NCI-H146 treated with DMSO at 0.1 percent for 48 hours (cell line): ENCODE measurements around the gene CCL23.
"Not testable (repeated sequence)": the region's sequence is repeated elsewhere in the genome, so short reads cannot be mapped to it uniquely, and the experiment has no call there.

Source experiments
- DNase-seq: peaks from one replicate; lab custom pipeline; 2025; ENCODE audit not compliant: unreplicated experiment; lab: John Stamatoyannopoulos, UW

The CCL23 gene

DNA sequence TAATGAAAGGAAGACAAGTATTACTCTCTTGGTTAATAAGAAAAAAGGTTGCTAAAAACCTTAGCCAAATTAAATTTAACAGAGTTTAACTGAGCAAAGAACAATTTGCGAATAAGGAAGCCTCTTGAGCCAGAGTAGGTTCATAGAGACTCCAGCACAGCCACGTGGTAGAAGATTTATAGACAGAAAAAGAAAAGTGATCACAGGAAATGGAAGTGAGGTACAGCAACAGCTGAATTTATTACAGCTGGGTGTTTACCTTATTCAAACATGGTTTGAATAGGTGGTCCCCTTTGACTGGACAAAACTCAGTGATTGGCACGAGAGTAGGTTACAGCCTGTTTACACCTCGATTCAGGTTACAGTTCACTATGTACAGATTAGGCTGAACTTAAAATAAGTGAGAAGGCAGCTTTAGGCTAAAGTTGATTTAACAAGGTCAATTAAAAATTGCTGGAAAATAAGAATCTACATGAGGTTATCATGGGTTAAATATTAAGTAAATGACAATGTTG is 13.1 kb downstream of the CCL23 start:
- DNase-seq: no peak

DNA sequence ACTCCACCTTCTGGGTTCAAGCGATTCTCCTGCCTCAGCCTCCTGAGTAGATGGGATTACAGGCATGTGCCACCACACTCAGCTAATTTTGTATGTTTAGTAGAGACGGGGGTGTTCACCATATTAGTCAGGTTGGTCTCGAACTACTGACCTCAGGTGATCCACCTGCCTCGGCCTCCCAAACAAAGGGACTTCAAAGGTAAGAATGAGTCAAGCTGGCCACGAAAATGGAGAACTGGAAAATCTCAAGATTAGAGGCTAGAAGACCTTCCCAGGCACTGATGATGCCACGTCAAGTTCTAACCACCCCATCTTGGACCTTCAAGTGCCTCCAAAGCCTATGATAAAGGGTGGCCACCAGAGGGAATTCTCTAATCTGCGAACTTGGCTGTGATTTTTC is 15.1 kb downstream of the CCL23 start:
- no peak for DNase-seq

DNA sequence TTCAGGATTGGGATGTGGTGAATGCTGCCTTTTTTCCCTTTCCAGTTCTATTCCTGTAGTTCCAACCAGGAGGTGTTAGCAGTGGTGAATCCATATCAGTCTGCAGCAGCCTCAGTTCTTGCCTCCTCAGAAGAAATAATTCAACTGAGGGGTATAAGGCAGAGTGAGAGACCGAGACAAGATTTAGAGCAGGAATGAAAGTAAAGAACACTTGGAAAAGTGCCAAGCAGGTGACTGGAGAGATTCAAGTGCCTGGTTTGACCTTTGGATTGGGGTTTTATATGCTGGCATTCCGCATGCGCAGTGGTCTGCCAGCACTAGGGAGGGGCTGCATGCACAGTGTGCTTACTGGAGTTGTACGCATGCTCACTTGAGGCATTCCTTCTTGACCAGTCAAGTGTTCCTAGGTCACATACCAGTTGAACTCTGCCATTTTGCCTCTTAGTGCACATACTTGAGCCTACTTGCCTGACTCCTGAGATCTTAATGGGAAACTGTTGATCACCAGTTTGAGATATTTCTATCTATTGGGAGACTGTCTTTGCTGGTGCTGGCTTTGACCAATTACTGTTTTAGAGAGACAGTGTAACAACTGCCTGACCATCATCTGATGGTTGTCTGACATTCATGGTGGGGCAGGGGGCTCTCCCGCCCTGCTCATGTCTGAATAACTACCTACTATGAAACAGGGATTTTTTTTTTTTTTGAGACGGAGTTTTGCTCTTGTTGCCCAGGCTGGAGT is 15.7 kb downstream of the CCL23 start:
- no peak for DNase-seq

DNA sequence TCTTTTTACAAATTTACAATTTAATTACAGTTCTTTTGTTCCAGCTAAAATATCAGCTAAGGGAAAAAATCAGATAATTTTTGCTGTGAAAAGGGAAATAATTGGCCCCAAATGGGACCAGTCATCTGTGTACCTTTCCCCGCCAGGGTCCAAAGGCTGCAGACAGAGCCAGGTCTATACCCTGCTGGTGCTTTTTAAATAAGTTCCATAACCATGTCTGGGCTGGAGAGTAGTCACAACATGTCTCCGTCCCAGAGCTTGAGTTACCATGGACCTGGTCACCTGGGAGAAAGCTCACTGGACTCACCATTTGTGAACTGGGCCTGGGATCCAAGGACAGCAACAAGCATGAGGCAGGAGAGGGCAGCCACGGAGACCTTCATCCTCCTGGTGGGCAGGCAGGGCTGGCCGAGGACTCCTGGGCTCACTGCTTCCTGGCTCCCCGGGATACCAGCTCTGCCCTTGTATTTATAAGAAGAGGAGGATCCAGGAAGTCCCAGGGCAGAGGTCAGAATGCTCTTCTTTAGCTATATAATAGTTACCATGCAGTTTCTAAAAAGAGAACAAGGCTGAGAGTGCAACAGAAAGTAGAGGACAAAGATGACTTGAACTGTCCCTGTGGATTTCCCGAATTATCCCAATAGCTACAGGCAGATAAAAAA is 16.5 kb downstream of the CCL23 start, which contains the start of gene CCL15:
CCL15 (minus strand) TSS at position 444 of the 662 bp plus-strand sequence; CDS start at position 383, 61 bp downstream.
- DNase-seq: no peak

DNA sequence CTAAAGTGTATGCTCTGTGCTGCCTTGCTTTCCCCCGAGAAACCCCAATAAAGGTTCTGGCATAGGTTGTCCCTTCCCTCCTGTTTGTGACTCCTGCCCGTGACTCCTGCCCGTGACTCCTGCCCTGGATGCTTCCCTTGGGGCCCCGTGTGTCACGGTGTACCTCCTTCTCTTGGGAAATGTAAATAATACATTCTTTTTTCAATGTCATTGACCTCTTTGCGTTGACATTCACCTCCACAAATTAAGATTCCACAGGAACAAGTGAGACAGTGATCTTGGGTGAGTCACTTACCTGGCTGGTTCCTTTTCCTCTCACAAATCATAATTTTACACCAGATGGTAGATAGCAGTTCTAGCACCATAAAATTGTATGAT is 17.1 kb downstream of the CCL23 start:
- DNase-seq: no peak

DNA sequence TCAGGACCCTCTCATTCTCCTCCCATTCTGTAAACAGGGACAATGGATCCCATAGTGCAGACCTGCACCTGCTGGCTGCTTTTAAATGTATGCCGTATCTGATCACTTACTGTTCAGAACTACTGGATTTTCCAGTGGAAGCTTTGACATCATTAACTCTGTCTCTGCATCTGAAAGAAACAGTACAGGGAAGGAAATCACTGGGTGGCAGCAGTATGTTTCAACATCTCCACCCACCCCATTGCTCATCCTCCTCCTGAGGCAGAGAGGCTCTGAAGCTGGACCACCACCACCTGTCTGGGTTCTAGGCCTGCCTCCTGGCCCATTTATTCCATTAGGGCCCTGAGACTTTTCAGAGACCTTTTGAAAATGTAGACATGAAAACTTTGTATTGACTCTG is 19.0 kb downstream of the CCL23 start:
- DNase-seq: no peak

DNA sequence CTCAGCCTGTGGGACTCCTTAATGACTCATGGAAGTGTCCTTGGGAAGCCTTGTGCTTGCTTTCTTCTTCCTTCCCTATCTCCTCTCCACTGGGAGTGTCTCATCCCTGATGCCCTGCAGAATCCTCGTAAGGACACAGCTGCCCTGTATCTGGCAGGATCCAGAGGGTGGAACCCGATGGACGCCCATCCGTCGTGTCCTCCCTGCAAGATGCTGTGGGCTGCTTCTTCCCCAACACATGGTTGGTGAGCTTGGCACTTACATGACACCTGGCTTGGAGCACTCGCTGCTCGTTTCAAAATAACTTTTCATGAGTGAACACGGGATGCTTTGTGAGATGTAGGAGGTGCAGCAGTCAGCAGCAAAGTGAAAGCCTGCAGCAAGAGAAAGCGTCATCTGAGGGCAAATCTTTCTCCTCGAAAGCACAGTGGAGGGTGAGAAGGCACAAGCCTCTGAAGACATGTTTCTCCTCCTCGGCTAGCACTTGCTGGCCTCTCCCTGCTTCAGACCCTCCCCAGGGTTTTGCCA is 19.7 kb downstream of the CCL23 start:
- DNase-seq: no peak

DNA sequence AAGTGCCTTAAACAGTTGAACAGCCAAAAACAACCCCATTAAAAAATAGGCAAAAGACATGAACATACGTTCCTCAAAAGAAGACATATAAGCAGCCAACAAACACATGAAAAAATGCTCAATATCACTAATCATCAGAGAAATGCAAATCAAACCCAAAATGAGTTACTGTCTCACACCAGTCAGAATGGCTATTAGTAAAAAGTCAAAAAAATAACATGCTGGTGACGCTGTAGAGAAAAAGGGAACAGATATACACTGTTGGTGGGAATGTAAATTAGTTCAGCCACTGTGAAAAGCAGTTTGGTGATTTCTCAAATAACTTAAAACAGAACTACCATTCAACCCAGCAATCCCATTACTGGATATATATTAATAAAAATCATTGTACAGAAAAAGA is 22.4 kb downstream of the CCL23 start:
- DNase-seq: not testable (repeated sequence)

DNA sequence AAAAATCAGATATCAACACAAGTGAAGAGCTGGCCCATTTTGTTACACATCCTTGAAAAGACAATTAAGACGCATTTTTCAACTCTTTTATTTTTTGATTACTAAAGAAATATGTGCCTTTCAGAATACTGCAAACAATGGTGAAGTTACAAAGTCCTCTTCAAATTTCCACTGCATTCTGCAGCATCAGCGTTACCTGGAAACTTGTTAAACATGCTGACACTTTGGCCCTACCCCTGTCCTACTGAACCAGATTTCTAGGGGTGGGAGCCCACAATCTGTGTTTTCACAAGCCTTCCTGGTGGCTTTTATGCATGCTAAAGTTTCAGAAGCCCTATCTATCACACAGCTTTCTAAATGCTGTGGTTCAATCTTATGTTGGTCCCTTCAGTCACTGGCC is 26.7 kb downstream of the CCL23 start:
- DNase-seq: no peak

DNA sequence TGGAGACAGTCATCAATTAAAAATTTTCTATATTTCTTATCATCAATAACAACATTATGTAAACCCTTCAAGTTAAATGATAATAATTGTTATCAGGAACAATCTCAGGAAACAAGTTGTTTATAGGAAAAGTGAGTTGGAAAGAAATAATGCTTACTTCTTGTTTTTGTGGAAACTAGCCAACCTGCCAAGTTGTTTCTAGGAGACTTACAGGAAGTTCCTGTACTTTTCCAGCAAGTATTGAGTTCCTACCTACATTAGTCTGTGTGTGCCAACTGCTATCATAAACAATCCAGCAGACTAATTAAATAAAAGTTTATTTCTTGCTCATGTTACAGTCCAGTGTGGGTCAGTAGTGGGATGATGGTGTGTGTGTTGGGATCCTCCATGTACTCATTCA is 29.6 kb downstream of the CCL23 start:
- DNase-seq: no peak

DNA sequence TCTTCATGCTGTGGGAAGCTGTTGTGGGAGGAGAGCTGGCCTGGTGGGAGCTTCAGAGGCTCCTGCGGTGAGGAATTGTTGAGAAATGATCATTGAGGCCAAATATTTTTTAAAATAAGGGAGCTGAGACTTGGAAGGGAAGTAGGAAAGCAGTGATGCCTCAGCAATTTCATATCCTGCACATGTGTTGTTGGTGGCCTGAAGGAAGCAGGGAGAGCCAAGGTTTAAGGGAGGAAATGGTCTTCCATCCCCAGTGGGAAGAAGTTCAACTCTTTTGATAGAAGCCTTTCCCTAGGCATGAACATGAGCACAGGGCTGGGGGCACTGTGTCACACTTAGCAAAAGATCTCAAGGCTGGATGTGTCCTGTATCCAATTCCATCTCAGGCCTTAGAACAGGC is 31.1 kb downstream of the CCL23 start, which contains the start of gene CCL14:
CCL14 (minus strand) TSS at position 87 of the 400 bp plus-strand sequence; CDS start at position 7, 80 bp downstream.
- DNase-seq: no peak

DNA sequence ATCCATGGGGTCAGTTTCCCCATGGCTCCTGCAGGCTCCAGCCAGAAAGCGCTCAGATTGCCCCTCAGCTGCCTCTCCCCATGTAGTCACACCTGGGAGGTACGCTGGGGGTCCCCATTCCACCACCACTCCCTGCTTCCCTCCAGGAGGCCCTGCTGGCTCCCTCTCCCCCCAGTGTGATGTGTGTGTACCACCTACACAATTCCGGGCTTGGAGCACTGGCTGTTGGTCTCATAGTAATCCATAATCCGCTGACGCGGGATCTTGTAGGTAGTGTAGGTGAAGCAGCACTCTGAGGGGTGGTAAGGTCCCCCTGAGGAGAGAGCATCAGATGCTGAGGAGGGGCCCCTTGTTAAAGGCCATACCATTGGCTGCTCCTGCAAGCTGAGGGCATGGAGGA is 33.6 kb downstream of the CCL23 start:
- no peak for DNase-seq

DNA sequence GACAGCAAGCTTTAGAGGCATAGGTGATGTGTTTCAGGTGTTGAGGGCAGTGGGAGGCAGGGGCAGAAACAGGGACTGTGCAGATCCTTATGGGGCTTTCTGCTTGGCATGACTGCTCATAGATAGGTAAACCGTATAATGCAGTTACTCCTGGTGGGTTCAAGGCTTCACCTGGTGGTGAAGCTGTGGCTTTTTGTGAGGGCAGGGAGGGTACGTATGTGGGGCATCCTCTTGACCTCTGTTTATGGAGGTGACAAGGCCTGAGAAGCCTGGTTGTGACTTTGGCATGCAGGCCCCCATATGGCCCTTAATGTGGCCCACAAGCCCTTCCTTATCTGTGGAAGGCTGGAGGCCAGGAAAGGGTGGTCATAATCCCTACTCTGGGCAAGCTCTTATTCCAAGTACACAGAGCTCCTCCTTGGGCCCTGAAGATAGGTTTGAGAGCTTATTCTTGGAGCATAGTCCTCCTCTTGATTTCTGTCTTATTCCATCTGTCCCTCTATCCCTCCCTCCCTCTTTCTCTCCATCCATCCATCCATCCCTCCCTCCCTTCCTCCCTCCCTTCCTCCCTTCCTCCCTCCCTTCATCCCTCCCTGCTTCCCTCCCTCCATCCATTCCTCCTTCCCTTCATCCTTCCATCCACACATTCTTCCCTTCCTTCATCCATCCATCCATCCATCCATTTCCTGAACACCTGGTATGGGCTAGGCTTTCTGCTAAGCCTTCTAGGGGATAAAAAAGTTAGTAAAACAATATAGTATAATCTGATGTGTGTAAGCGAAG is 35.2 kb downstream of the CCL23 start:
- DNase-seq: no peak

DNA sequence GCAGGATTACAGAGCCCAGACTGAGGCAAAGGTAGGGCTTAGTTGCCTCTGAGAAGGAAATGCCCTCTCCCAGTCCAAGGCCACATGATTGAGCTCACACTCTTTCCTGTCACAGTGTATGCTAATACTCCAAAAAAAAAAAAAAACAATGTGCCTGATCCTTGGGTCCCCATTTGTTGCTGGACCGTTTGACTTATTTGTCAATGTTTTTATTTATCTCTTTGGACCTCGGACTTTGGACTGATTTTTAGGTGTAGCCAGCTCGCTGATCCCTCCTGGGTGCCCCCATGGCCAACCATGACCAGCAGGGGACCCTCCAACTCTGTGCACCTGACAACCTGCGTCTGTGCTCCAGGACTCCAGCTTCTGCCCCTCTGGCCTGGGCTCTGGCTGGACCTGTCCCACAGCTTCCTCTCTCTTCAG is 35.9 kb downstream of the CCL23 start:
- no peak for DNase-seq

DNA sequence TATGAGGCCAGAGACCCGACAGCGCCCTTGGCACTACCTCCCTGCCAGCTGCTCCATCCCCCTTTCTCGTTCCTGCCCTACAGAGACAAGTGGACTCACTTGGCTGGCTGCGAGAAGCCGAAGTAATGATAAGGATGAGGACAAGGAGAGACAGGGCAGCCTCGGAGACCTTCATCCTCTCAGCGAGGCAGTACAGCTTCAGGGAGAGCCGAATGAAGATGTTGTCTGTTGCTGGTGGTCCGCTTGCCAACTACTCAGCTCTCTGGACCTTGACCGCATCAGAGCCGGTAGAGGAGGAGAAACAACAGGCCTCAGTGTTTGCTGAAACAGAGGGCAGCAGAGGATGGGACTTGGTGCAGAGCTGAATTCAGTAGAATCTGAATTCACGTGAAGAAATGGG is 36.5 kb downstream of the CCL23 start, which contains the start of gene CCL16:
CCL16 (minus strand) TSS at position 252 of the 400 bp plus-strand sequence; CDS start at position 175, 77 bp downstream.
- no peak for DNase-seq

DNA sequence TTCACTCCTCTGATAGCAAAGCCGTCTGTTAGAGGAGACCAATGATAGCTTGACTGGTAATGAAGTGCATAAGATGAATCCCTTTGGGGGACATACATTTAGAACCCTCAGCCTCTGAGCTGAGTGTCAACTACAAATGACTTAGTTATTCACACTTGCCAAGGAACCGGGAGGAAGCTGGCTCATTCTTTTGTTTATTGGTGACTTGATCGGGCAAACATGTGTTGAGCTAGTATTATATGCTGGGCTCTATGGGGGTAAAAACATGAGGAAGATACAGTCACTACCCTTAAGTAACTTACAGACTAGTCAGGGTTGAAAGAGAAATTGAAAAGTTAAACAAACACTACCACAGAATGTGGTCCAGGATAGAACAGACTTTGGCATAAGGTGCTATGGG is 39.4 kb downstream of the CCL23 start:
- DNase-seq: no peak

DNA sequence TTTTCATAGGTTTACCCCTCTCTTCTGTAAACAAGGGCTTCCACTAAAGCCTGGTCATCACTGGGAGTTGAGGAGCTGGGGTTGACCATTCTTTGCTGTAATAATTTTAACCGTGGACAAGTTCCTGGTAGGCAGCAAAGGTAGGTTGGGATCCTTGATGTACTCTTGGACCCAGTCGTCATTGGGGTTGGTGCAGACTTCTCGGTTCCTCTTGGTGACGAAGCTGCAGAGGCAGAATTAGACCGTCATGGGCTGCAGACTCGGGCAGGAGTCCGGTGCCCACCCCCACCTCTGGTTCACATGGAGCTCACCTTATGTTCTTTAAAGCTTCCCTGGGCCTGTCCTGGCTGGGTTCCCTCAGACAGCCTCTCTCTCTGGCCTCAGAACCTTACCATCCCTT is 40.3 kb downstream of the CCL23 start:
- DNase-seq: no peak

DNA sequence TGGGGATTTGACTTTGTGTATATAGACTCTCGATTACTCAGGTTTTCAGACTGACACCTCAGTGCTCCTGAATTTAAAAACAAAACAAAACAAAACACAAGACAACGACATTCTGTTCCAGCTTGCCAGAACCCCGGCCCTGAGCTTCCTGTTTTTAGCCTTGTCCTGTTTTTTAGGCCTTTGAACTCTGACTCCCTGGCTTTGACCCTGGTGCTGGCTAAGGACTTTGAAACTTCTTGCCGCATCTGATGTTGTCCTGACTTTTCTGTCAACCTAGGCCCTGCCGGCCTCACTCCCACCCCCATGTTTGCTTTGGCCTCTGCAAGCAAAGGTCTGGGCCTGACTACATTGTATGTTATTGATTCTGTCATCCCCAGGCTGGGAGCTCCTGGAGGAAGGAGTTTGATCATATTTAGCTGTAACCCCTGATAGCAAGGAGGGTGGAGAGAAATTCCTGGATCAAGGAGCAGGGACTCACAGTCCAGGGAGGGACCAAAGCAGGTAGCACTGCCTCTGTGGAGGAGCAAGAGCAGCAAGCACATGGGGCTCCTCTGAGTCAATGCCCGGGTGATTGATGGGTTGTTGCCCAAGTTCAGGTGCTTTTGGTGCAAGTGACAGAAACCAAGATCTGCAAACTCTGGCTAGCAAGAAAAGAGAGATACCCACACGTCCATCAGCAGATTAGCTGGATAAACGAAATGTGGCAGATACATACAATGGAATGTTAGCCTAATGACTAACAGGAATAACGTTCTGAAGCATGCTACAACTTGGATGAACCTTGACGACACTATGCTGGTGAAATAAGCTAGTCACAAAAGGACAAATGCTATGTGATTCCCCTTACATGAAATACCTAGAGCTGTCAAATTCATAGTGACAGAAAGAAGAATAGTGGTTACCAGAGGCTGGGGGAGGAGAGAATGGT is 44.2 kb downstream of the CCL23 start:
- no peak for DNase-seq

DNA sequence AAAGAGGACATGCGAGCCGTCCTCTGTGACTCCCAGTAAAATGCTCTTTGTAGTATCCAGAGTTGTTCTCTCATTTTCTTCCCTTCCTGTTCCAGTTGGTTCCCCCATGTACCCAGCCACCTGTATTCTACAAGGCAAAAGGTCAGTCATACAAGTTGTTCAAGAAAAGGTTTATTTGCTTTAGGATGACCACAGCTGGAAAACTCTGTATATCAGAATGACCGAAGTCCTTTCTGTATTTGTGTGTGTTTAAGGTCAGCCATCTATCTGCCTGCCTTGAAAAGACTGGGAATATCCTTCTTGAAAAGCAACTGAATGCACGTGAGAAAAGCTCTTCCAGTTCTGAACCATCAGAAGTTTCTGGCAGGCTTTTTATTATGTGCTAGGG is 44.8 kb downstream of the CCL23 start:
- no peak for DNase-seq

DNA sequence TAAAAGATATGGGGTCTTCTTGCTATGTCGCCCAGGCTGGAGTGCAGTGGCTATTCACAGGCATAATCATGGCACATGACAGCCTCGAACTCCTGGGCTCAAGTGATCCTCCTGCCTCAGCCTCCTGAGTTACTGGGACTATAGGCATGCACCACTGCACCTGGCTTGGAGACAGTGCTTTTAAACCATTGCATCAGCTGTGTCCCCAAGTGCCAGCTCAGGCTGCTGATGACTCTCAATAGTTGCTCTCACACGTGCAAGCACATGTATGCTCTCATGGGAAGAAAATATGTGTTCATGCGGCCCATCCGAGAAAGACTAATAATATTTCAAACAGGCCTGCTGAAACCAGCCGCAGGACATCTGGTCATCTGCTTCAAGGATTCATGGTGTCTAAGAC is 45.2 kb downstream of the CCL23 start:
- no peak for DNase-seq
